T-helper 2 cell (primary cell): ENCODE measurements around the gene PDCD11.
"Not testable (repeated sequence)": the region's sequence is repeated elsewhere in the genome, so short reads cannot be mapped to it uniquely, and the experiment has no call there.

Experiments used
- DNase-seq, 5 experiments: peaks; one replicate each; pipeline versions ENCODE4 v3.0.0 to v3.0.0-alpha.2; 2012 to 2022
- total RNA-seq, 2 donors: gene quantifications; one replicate each; lab custom pipeline; 2026; lab: John Stamatoyannopoulos, UW

Gene PDCD11, protein sequence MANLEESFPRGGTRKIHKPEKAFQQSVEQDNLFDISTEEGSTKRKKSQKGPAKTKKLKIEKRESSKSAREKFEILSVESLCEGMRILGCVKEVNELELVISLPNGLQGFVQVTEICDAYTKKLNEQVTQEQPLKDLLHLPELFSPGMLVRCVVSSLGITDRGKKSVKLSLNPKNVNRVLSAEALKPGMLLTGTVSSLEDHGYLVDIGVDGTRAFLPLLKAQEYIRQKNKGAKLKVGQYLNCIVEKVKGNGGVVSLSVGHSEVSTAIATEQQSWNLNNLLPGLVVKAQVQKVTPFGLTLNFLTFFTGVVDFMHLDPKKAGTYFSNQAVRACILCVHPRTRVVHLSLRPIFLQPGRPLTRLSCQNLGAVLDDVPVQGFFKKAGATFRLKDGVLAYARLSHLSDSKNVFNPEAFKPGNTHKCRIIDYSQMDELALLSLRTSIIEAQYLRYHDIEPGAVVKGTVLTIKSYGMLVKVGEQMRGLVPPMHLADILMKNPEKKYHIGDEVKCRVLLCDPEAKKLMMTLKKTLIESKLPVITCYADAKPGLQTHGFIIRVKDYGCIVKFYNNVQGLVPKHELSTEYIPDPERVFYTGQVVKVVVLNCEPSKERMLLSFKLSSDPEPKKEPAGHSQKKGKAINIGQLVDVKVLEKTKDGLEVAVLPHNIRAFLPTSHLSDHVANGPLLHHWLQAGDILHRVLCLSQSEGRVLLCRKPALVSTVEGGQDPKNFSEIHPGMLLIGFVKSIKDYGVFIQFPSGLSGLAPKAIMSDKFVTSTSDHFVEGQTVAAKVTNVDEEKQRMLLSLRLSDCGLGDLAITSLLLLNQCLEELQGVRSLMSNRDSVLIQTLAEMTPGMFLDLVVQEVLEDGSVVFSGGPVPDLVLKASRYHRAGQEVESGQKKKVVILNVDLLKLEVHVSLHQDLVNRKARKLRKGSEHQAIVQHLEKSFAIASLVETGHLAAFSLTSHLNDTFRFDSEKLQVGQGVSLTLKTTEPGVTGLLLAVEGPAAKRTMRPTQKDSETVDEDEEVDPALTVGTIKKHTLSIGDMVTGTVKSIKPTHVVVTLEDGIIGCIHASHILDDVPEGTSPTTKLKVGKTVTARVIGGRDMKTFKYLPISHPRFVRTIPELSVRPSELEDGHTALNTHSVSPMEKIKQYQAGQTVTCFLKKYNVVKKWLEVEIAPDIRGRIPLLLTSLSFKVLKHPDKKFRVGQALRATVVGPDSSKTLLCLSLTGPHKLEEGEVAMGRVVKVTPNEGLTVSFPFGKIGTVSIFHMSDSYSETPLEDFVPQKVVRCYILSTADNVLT (N-terminal part only)
- 43.0 to 78.6 reads per million in 2 donors for total RNA-seq

- DNase-seq = peak; percentile 79 to 98 (median 90)
These were observed at the start of gene PDCD11, which contains the start of gene ATP5MK for GRCh38 chr10:103396067-103396788. Gene PDCD11, plus strand, starts transcription at chr10:103396626. Its CDS starts 1,801 bp downstream, at chr10:103398427. Gene ATP5MK, minus strand, starts transcription at chr10:103396475. Its CDS starts 4,018 bp downstream, at chr10:103392457.

GRCh38 chr10:103350175-103350516, 46.3 kb upstream of the PDCD11 start:
- no peak for DNase-seq

- peak; percentile 40 to 75 (median 57) for DNase-seq
These were observed 45.7 kb upstream of the PDCD11 start, which contains the start of gene PCGF6 for GRCh38 chr10:103350517-103351260. Gene PCGF6, minus strand, starts transcription at chr10:103351140. Its CDS starts 74 bp downstream, at chr10:103351066.

- peak in 1 of 5 experiments; percentile 12 for DNase-seq
These were observed 43.1 kb upstream of the PDCD11 start for GRCh38 chr10:103353281-103353680.

- DNase-seq = not testable (repeated sequence)
These were observed 41.9 kb upstream of the PDCD11 start for GRCh38 chr10:103354567-103354966.

- no peak for DNase-seq
These were observed 40.4 kb upstream of the PDCD11 start for GRCh38 chr10:103355906-103356599.

GRCh38 chr10:103359493-103359892, 36.9 kb upstream of the PDCD11 start:
- DNase-seq = not testable (repeated sequence)

GRCh38 chr10:103360791-103361190, 35.6 kb upstream of the PDCD11 start:
- not testable (repeated sequence) for DNase-seq

GRCh38 chr10:103367379-103367781, 29.0 kb upstream of the PDCD11 start:
- no peak for DNase-seq

GRCh38 chr10:103367782-103368518, 28.5 kb upstream of the PDCD11 start, which contains the start of gene TAF5:
Gene TAF5, plus strand, starts transcription at chr10:103367976. Its CDS starts 14 bp downstream, at chr10:103367990.
- peak; percentile 64 to 98 (median 84) for DNase-seq

- peak in 1 of 5 experiments; percentile 73 for DNase-seq
These were observed 22.9 kb upstream of the PDCD11 start for GRCh38 chr10:103373544-103373943.

- DNase-seq = no peak
These were observed 22.2 kb upstream of the PDCD11 start for GRCh38 chr10:103374263-103374662.

GRCh38 chr10:103382769-103383168, 13.7 kb upstream of the PDCD11 start:
- no peak for DNase-seq

DNA sequence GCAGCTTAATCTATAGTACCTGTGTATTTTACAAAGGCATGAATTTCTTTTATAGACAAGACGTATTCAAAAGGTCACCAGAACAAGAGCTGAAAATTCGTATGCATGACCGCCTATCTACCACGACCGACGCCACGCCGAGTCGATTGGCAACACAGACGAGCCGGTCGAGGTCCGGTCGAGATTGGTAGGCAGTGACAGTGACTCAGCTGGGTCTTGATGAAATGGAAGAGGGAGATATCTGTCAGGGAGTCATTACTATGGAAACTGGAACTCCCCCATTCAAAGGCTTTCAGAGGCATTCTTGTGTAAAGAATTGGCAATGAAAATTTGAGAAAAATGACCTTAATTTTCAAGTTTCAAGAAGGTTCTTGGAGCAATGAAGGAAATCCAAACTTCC, 2.2 kb upstream of the PDCD11 start:
- DNase-seq = no peak

- DNase-seq = peak in 1 of 5 experiments; percentile 11
These were observed 716 bp upstream of the PDCD11 start for GRCh38 chr10:103395754-103396066.

DNA sequence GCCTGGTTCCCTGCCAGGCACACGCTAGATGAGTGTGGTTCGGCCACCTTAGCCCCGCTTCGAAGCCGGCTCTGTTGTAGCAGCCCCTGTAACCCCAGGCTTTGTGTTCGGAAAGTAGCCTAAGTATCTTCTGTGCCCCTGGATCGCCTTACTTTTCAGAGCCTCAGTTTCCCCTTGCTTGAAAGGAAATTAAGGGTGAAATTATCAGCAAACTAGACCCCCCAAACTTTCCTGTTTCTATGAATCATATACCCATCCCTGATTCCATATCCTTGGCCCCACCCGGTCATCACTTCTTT, 312 bp downstream of the PDCD11 start:
- no peak for DNase-seq

DNA sequence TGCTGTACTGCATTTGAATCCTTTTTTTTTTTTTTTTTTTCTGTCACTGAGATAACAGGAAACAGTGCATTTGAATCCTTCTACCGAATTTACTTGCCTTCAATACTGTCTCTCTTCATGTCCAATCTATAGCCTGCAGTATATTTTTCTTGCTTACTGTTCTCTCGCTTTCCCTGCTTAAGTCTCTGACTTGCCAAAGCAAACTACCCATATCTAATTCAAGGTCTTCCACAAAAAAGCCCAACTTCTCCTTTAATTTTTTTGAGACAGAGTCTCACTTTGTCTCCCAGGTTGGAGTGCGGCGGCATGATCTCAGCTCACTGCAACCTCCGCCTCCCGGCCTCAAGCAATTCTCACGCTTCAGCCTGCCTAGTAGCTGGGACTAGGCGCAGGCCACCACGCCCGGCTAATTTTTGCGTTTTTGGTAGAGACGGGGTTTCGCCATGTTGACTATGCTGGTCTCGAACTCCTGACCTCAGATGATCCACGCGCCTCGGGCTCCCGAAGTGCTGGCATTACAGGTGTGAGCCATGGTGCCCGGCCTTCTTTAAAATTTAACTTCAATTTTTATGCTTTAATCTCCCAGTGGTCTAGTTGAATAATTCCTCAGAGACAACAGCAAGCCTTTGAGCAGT, 882 bp downstream of the PDCD11 start:
- peak in 1 of 5 experiments; percentile 21 for DNase-seq

- DNase-seq = no peak
These were observed 17.1 kb downstream of the PDCD11 start for GRCh38 chr10:103413564-103413963.

DNA sequence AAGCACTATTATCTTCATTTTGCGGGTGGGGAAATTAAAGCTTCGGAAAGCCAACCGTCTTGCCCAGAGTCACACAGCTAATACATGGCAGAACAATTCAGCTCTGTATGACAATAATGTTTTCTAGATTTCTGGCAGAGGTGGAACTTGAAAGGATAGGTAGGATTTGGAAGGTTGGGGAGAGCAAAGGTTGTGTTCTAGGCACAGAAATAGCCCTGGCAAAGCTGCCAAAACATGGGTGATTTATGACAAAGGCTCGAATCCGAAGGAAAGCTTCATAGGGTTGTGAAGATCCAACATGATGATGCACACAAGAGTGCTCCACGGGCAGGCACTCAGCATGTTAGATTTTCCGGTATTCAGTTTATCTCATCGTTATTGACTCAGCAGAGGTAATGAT, 19.2 kb downstream of the PDCD11 start:
- no peak for DNase-seq
